HCT116 (cell line): Measurements from ENCODE around the gene CPNE2. TPM values are rescaled to one million over a fixed set of nuclear protein-coding genes. Genes with fewer than 3 reads are reported as not detected.

ENCODE experiments used
- ATAC-seq: fragments of 200-7000 bp; cut with Tn5 transposase; 2 replicates; pipeline ENCODE4 v1.9.1; 2020; ENCODE audit warnings: mild to moderate bottlenecking, moderate library complexity
- BruUV-seq: library from RNA; stranded (reverse); fragments of 400-500 nt; replicated peaks from 2 replicates; lab custom pipeline; 2021; lab: Mats Ljungman, UMichigan
- CTCF ChIA-PET: fragments of 300-600 bp; sonication (Branson Sonifier 250); formaldehyde crosslinking; loops from one replicate; lab custom pipeline; 2021; ENCODE audit warnings: antibody characterized with exemption; lab: Charles Lee
- POLR2A ChIA-PET: fragments of 300-600, 350-600 bp; sonication (Branson Sonifier 250); formaldehyde crosslinking; loops from one replicate; lab custom pipeline; 2021; ENCODE audit warnings: antibody characterized with exemption; lab: Charles Lee
- RAD21 ChIA-PET, 2 experiments: fragments of 300-600 bp; sonication (Branson Sonifier 250); formaldehyde crosslinking; loops; one replicate each; lab custom pipeline; 2023; ENCODE audit warnings: low total read pairs in 2 of 2; ENCODE audit not compliant: uncharacterized antibody in 2 of 2, unreplicated experiment in 2 of 2, low non-redundant PET in 1 of 2; lab: Charles Lee
- DNase-seq: peaks from one replicate; pipeline ENCODE4 v3.0.0-alpha.2; 2010; ENCODE audit warnings: low read depth, low spot score
- H2AFZ ChIP-seq: fragments of 200-600 bp; shearing (Covaris generic), sonication (generic); 2 replicates; pipeline ENCODE4 v1.6.1; 2017; ENCODE audit warnings: low read depth, mixed run types, mixed read lengths, antibody characterized with exemption, low read length; ENCODE audit not compliant: poor library complexity, severe bottlenecking
- H3K27ac ChIP-seq: 2 replicates; pipeline ENCODE4 v1.5.1; 2012; ENCODE audit warnings: low read depth, low read length
- H3K27me3 ChIP-seq: fragments of 200-600 bp; sonication (generic); 2 replicates; pipeline ENCODE4 v1.6.1; 2016; ENCODE audit warnings: mixed run types, low read length, mixed read lengths; ENCODE audit not compliant: insufficient read depth
- H3K36me3 ChIP-seq, 2 experiments: fragments of 200-500 bp in 1 of 2; fragments of 200-600 bp in 1 of 2; sonication (Bioruptor generic) in 1 of 2; sonication (generic) in 1 of 2; 2 replicates each; pipeline versions ENCODE4 v1.5.1 to v1.6.1; 2014 to 2016; ENCODE audit warnings: low read length in 2 of 2, inconsistent platforms in 1 of 2, mixed read lengths in 1 of 2, mixed run types in 1 of 2; ENCODE audit not compliant: insufficient read depth in 2 of 2, control insufficient read depth in 1 of 2
- H3K4me1 ChIP-seq, 2 experiments: fragments of 200-600 bp in 1 of 2; sonication (generic) in 1 of 2; 2 replicates each; pipeline versions ENCODE4 v1.5.1 to v1.6.1; 2012 to 2017; ENCODE audit warnings: low read length in 2 of 2, inconsistent platforms in 1 of 2, mild to moderate bottlenecking in 1 of 2, mixed read lengths in 1 of 2, mixed run types in 1 of 2, moderate library complexity in 1 of 2; ENCODE audit not compliant: insufficient read depth in 2 of 2, control insufficient read depth in 1 of 2
- H3K4me2 ChIP-seq: fragments of 200-600 bp; sonication (generic); 2 replicates; pipeline ENCODE4 v1.6.1; 2017; ENCODE audit warnings: mixed run types, low read length, mixed read lengths
- H3K4me3 ChIP-seq, 2 experiments: fragments of 200-600 bp in 1 of 2; sonication (generic) in 1 of 2; replicated peaks in 1 of 2; 2 replicates each; pipeline ENCODE4 v1.5.1; 2011 to 2016; ENCODE audit warnings: low read length in 2 of 2, control low read depth in 1 of 2, low read depth in 1 of 2, mild to moderate bottlenecking in 1 of 2, mixed read lengths in 1 of 2, mixed run types in 1 of 2
- H3K79me2 ChIP-seq: fragments of 200-600 bp; sonication (generic); 2 replicates; pipeline ENCODE4 v1.6.1; 2017; ENCODE audit warnings: mild to moderate bottlenecking, mixed run types, low read length, moderate library complexity, mixed read lengths; ENCODE audit not compliant: insufficient read depth
- H3K9ac ChIP-seq: fragments of 200-600 bp; sonication (generic); 2 replicates; pipeline ENCODE4 v1.6.1; 2016; ENCODE audit warnings: low read length, mixed read lengths
- H3K9me2 ChIP-seq: fragments of 200-600 bp; sonication (generic), shearing (Covaris generic); 2 replicates; pipeline ENCODE4 v1.6.1; 2017; ENCODE audit warnings: mixed run types, mild to moderate bottlenecking, moderate library complexity; ENCODE audit not compliant: insufficient read depth
- H3K9me3 ChIP-seq, 2 experiments: fragments of 200-500 bp in 1 of 2; fragments of 200-600 bp in 1 of 2; sonication (Bioruptor generic) in 1 of 2; sonication (generic) in 1 of 2; 2 replicates each; pipeline ENCODE4 v1.6.1; 2014 to 2017; ENCODE audit warnings: low read length in 2 of 2, mixed read lengths in 2 of 2, inconsistent platforms in 1 of 2, low read depth in 1 of 2, mild to moderate bottlenecking in 1 of 2, mixed run types in 1 of 2, moderate library complexity in 1 of 2; ENCODE audit not compliant: control insufficient read depth in 1 of 2, insufficient read depth in 1 of 2
- H4K20me1 ChIP-seq: fragments of 200-600 bp; sonication (generic), shearing (Covaris generic); 2 replicates; pipeline ENCODE4 v1.6.1; 2017; ENCODE audit warnings: mixed run types, mild to moderate bottlenecking, moderate library complexity; ENCODE audit not compliant: insufficient read depth
- ATF3 ChIP-seq: IDR thresholded peaks from 2 replicates; pipeline ENCODE4 v1.6.1; 2012
- CBX3 ChIP-seq: IDR thresholded peaks from 2 replicates; pipeline ENCODE4 v1.6.1; 2012; ENCODE audit warnings: low read depth
- EGR1 ChIP-seq: IDR thresholded peaks from 2 replicates; pipeline ENCODE4 v1.6.1; 2012; ENCODE audit warnings: low read depth
- ELF1 ChIP-seq: IDR thresholded peaks from 2 replicates; pipeline ENCODE4 v1.6.1; 2012; ENCODE audit warnings: low read depth, borderline replicate concordance
- EZH2 ChIP-seq: fragments of 200-600 bp; sonication (generic); IDR thresholded peaks from 2 replicates; pipeline ENCODE4 v1.6.1; 2017; ENCODE audit warnings: antibody characterized with exemption, mixed run types
- FOSL1 ChIP-seq: IDR thresholded peaks from 2 replicates; pipeline ENCODE4 v1.6.1; 2012; ENCODE audit warnings: low read depth
- JUND ChIP-seq: IDR thresholded peaks from 2 replicates; pipeline ENCODE4 v1.6.1; 2012
- POLR2A ChIP-seq: IDR thresholded peaks from 2 replicates; pipeline ENCODE4 v1.7.0; 2011; ENCODE audit warnings: borderline replicate concordance; ENCODE audit not compliant: insufficient read depth, insufficient read length; ENCODE audit errors: extremely low read depth
- POLR2AphosphoS5 ChIP-seq: IDR thresholded peaks from 2 replicates; pipeline ENCODE4 v1.6.1; 2011; ENCODE audit warnings: mild to moderate bottlenecking, low read depth, low read length, moderate library complexity
- RAD21 ChIP-seq: IDR thresholded peaks from 2 replicates; pipeline ENCODE4 v1.6.1; 2012; ENCODE audit warnings: low read depth, mild to moderate bottlenecking
- REST ChIP-seq: IDR thresholded peaks from 2 replicates; pipeline ENCODE4 v1.6.1; 2012; ENCODE audit warnings: low read depth
- SIN3A ChIP-seq: IDR thresholded peaks from 2 replicates; pipeline ENCODE4 v1.6.1; 2012; ENCODE audit warnings: low read depth
- SP1 ChIP-seq: IDR thresholded peaks from 2 replicates; pipeline ENCODE4 v1.6.1; 2012; ENCODE audit warnings: low read depth
- SRF ChIP-seq: IDR thresholded peaks from 2 replicates; pipeline ENCODE4 v1.6.1; 2012; ENCODE audit warnings: low read depth
- TCF7L2 ChIP-seq: IDR thresholded peaks from 2 replicates; pipeline ENCODE4 v1.7.0; 2011; ENCODE audit warnings: borderline replicate concordance, inconsistent platforms; ENCODE audit not compliant: insufficient read depth, insufficient read length; ENCODE audit errors: extremely low read depth
- YY1 ChIP-seq: IDR thresholded peaks from 2 replicates; pipeline ENCODE4 v1.6.1; 2011; ENCODE audit warnings: low read length, low read depth, moderate library complexity, mild to moderate bottlenecking; ENCODE audit not compliant: insufficient replicate concordance; ENCODE audit errors: extremely low read depth
- ZBTB33 ChIP-seq: IDR thresholded peaks from 2 replicates; pipeline ENCODE4 v1.6.1; 2011; ENCODE audit warnings: mild to moderate bottlenecking, low read length, moderate library complexity; ENCODE audit not compliant: insufficient replicate concordance; ENCODE audit errors: extremely low read depth
- ZFX ChIP-seq: fragments of 450-650 bp; IDR thresholded peaks from 2 replicates; pipeline ENCODE4 v1.6.1; 2017
- ZNF274 ChIP-seq: fragments of 200-500 bp; sonication (Bioruptor generic); IDR thresholded peaks from 2 replicates; pipeline ENCODE4 v1.6.1; 2014; ENCODE audit warnings: mild to moderate bottlenecking, low read depth, low read length, inconsistent platforms
- intact Hi-C: fragments of 100-400 bp; cut with micrococcal nuclease; formaldehyde crosslinking; loops from 2 replicates; pipeline ENCODE4 v1.10.0; 2022
- total RNA-seq: library from RNA; stranded (reverse); gene quantifications from one replicate; pipeline ENCODE4 v1.2.1, GENCODE V29; 2021; ENCODE audit not compliant: unreplicated experiment

Gene CPNE2
- total RNA-seq, 1 experiment from 2014 or later, result 31.2 TPM

- no TSS peak for BruUV-seq
- RAD21 ChIA-PET, result no interaction called here
- Histone ChIP-seq H3K4me1 (peaks cover 0 to 45% of the 10 kb centered on the region in 2 experiments; a peak in 3 of 4 replicates), H3K4me3 (no peak overlapping the region), H3K36me3 (no peaks in the 10 kb centered on the region), H3K27me3 (no peaks in the 10 kb centered on the region), H3K79me2 (no peaks in the 10 kb centered on the region), H3K9me2 (no peaks in the 10 kb centered on the region), H3K27ac (no peak overlapping the region), H2AFZ (no peak overlapping the region), H3K4me2 (no peak overlapping the region), H3K9ac (no peak overlapping the region), H3K9me3 (no peaks in the 10 kb centered on the region), H4K20me1 (no peaks in the 10 kb centered on the region)
- intact Hi-C loops, result no loop called here
- POLR2A ChIA-PET, result no interaction called here
- CTCF ChIA-PET, result no interaction called here
- TF ChIP-seq SIN3A (no peak), ELF1 (no peak), SP1 (no peak), YY1 (no peak), ZNF274 (no peak), POLR2AphosphoS5 (no peak), ZFX (no peak), EZH2 (no peak), ZBTB33 (no peak), TCF7L2 (no peak), ATF3 (no peak), POLR2A (no peak), RAD21 (no peak), CBX3 (no peak), SRF (no peak), FOSL1 (no peak), REST (no peak), JUND (no peak), EGR1 (no peak)
- DNase-seq, result no peak
- ATAC-seq, result no peak
Observed at GRCh38 chr16:57108432-57108831, 16.0 kb downstream of the CPNE2 start.
